ENCODE measurements around the gene TTC33. TPM values are rescaled to one million over a fixed set of nuclear protein-coding genes. Genes with fewer than 3 reads are reported as not detected.

TTC33 gene
- total RNA-seq, 1 experiment from 2014 or later, result 12.6 TPM

GRCh38 chr5:40743771-40744170, 12.0 kb downstream of the TTC33 start:
- CTCF ChIA-PET, result interaction anchor here (0.6 kb wide), 1 partner anchor 27 kb away, joined by 7 read pairs; no protein-coding TSS in a partner anchor
- Histone ChIP-seq H3K9me3 (ENCODE audit: control insufficient read depth, insufficient read depth, low read depth, low read length) (no peaks in the 10 kb centered on the region; the same call in 1 of the 2 replicates), H3K27ac (ENCODE audit: low read length) (no peak overlapping the region), H3K27me3 (ENCODE audit: control insufficient read depth, insufficient read depth, low read length) (no peaks in the 10 kb centered on the region), H3K4me3 (ENCODE audit: low read depth in 2 of 2, low read length in 2 of 2) (no peak overlapping the region), H3K36me3 (ENCODE audit: control insufficient read depth, insufficient read depth, low read length) (0 out of 2 replicates have a peak, but pooled peaks cover 2% of the 10 kb centered on the region), H3K4me1 (ENCODE audit: control insufficient read depth, insufficient read depth, low read length) (no peaks in the 10 kb centered on the region)
- no peak for TF ChIP-seq CTCF (IDR thresholded peaks at IDR 0.05)
- no peak for TF ChIP-seq POLR2AphosphoS5 (IDR thresholded peaks at IDR 0.05; ENCODE audit: low read depth, low read length)
- TF ChIP-seq REST (IDR thresholded peaks at IDR 0.05; ENCODE audit: insufficient read depth in 1 of 2, low read depth in 2 of 2, low read length in 1 of 2), result no peak
- no peak for TF ChIP-seq SIN3A (IDR thresholded peaks at IDR 0.05; ENCODE audit: borderline replicate concordance, insufficient read depth, low read depth, low read length)
- no peak for TF ChIP-seq TCF7L2 (IDR thresholded peaks at IDR 0.05; ENCODE audit: low read depth, low read length)
- no TSS peak for BruUV-seq (replicated peaks)
- intact Hi-C loops (cut with micrococcal nuclease; ENCODE audit: unreplicated experiment) (no loop called here), in situ Hi-C loops (cut with HindIII; ENCODE audit: low pct_unique_long_range_greater_than_20kb, low sequenced_read_pairs) (no loop called here)
- DNase-seq (ENCODE audit: low read depth, low spot score), result no peak
- POLR2A ChIA-PET, result no interaction called here
- no peak for ATAC-seq

GRCh38 chr5:40738502-40738901, 17.3 kb downstream of the TTC33 start:
- BruUV-seq (replicated peaks), result no TSS peak
- DNase-seq (ENCODE audit: low read depth, low spot score) (no peak), ATAC-seq (no peak)
- intact Hi-C loops (cut with micrococcal nuclease; ENCODE audit: unreplicated experiment) (loop anchor here (5.0 to 10.0 kb wide), 4 partner anchors 51 to 1154 kb away; no protein-coding TSS in a partner anchor), in situ Hi-C loops (cut with HindIII; ENCODE audit: low pct_unique_long_range_greater_than_20kb, low sequenced_read_pairs) (no loop called here)
- no peaks in the 10 kb centered on the region for H3K27me3 ChIP-seq (ENCODE audit: control insufficient read depth, insufficient read depth, low read length)
- H3K36me3 ChIP-seq (ENCODE audit: control insufficient read depth, insufficient read depth, low read length), result no peaks in the 10 kb centered on the region
- CTCF ChIA-PET, result no interaction called here
- no peaks in the 10 kb centered on the region for H3K4me1 ChIP-seq (ENCODE audit: control insufficient read depth, insufficient read depth, low read length)
- POLR2A ChIA-PET, result interaction anchor here (0.5 kb wide), 1 partner anchor 1037 kb away, joined by 3 read pairs; no protein-coding TSS in a partner anchor
- no peak overlapping the region for H3K27ac ChIP-seq (ENCODE audit: low read length)
- TF ChIP-seq REST (IDR thresholded peaks at IDR 0.05; ENCODE audit: insufficient read depth in 1 of 2, low read depth in 2 of 2, low read length in 1 of 2), result no peak
- no peak for TF ChIP-seq CTCF (IDR thresholded peaks at IDR 0.05)
- no peak for TF ChIP-seq SIN3A (IDR thresholded peaks at IDR 0.05; ENCODE audit: borderline replicate concordance, insufficient read depth, low read depth, low read length)
- TF ChIP-seq TCF7L2 (IDR thresholded peaks at IDR 0.05; ENCODE audit: low read depth, low read length), result no peak
- no peak overlapping the region for H3K4me3 ChIP-seq (ENCODE audit: low read depth in 2 of 2, low read length in 2 of 2)
- no peaks in the 10 kb centered on the region; the same call in 1 of the 2 replicates for H3K9me3 ChIP-seq (ENCODE audit: control insufficient read depth, insufficient read depth, low read depth, low read length)
